ENCODE results near the gene MAD1L1.

DNA sequence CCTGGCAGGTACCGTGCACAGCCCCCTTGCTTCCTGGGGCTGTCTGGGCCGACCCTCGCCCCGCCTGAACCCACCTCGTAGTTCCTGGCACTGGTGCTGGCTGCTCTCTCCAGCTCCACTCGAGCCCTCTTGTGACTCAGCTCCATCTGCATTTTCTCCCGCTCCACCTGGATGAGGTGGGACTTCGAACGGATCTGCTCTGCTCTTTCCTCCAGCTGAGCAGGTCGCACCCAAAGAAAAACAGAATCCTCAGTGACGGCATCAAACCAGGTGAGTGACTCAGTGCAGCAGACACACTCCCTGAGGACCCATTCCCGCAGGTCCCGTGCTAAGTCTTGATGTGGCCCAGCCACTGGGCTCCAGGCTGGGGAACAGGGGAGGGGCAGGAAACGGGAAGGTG lies 7.4 kb downstream of the MAD1L1 start:
- TF ChIP-seq, protein P1, sequence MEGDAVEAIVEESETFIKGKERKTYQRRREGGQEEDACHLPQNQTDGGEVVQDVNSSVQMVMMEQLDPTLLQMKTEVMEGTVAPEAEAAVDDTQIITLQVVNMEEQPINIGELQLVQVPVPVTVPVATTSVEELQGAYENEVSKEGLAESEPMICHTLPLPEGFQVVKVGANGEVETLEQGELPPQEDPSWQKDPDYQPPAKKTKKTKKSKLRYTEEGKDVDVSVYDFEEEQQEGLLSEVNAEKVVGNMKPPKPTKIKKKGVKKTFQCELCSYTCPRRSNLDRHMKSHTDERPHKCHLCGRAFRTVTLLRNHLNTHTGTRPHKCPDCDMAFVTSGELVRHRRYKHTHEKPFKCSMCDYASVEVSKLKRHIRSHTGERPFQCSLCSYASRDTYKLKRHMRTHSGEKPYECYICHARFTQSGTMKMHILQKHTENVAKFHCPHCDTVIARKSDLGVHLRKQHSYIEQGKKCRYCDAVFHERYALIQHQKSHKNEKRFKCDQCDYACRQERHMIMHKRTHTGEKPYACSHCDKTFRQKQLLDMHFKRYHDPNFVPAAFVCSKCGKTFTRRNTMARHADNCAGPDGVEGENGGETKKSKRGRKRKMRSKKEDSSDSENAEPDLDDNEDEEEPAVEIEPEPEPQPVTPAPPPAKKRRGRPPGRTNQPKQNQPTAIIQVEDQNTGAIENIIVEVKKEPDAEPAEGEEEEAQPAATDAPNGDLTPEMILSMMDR (conservative IDR thresholded peaks at IDR 0.05): no peak
- no peak for TF ChIP-seq EZH2 (IDR thresholded peaks at IDR 0.05; ENCODE audit: low read depth)

Measured in PC-9 (cell line).